Activated T-helper 1 cell treated with Interleukin-2 at 50 U/mL for 16 hours (primary cell): ENCODE data around the gene SHOC1.
"Not testable (repeated sequence)": the region's sequence is repeated elsewhere in the genome, so short reads cannot be mapped to it uniquely, and the experiment has no call there.

Experiments used
- DNase-seq: peaks from one replicate; pipeline ENCODE4 v3.0.0-alpha.2; 2020; ENCODE audit warnings: low read depth

SHOC1 gene

GRCh38 chr9:111805262-111805661 lies 10.5 kb upstream of the SHOC1 start:
- DNase-seq = no peak

DNA sequence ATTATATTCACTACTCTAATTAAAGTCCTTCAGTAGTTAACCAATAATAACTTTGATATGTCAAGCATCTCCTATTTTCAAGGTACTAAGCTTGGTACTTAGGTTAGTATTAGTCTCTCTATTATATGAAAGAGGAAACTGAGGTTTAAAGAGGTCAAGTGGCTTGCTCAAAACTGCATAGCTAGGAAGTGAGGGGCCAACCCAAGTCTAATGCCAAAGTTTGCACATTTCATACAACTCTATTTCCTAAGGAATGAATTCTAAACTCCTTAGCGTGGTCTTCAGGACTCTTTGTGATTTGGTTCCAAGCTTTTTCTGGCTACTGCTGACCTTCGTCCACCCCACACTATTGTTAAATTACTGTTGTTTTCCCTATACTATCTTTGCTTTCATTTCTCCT lies 9.9 kb upstream of the SHOC1 start:
- DNase-seq = no peak

DNA sequence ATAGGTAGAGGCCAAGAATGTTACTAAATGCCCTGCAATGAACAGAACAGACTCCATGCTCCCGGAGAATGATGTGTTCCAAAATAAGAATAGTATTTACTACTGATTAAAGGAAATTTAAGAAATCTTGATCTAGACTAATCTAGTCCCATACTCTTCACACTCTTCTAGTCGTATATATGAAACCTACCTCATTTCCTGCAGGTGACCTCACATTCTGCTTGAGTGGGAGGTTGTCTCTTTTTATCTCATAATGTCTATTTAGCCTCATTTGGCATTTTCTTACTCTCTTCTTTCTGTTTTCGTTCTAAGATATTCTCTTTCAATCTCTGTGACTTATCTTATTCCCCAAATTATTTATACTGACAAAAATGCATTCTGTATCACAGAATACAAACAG lies 9.2 kb upstream of the SHOC1 start:
- no peak for DNase-seq

DNA sequence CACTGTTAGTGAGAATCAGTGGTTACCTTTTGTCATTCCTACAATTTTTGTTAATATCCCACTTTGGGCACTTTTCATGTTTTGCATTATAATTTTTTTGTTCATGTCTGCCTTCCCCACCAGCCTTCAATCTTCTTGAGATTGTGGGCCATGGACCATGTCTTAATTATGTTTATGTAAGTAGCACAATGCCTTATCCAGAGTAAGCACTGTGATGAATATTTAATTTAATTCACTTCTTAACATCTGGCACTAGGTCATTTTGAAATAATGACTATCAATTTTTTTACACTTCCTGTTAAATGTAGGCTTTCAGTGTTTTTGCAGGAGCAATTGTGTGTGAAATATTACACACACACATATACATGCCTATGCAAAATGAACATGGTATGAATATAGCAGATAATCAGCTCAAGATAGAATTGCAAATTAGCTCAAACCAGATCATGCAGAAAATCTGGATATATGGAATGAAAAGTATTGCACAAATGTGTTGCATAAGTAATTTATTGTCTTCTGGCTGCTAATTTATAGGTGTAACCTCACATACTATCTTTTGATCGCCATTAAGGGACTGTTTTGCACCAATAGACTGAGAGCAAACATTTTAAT lies 5.3 kb upstream of the SHOC1 start:
- no peak for DNase-seq

- no peak for DNase-seq
Observed at GRCh38 chr9:111799506-111799905, 4.8 kb upstream of the SHOC1 start.

- no peak for DNase-seq
Observed at GRCh38 chr9:111798786-111799185, 4.0 kb upstream of the SHOC1 start.

GRCh38 chr9:111795557-111795839 lies 761 bp upstream of the SHOC1 start:
- DNase-seq = no peak

DNA sequence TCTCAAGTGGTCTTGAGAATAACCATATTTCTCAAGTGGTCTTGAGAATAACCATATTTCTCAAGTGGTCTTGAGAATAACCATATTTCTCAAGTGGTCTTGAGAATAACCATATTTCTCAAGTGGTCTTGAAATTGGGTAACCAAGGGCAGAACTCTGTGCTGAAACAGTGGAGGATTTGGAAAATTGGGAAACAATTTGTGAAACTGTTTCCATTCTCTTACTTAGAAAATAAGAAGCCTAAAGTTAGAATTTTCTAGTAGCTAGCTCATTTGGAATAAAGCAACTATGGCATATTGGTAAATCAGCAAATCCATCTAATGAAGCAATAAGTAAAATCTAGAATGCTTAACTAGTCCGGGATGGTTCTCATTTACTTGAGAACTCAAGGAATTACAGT lies 2.9 kb downstream of the SHOC1 start:
- DNase-seq = not testable (repeated sequence)

GRCh38 chr9:111789881-111790280 lies 4.9 kb downstream of the SHOC1 start:
- no peak for DNase-seq

DNA sequence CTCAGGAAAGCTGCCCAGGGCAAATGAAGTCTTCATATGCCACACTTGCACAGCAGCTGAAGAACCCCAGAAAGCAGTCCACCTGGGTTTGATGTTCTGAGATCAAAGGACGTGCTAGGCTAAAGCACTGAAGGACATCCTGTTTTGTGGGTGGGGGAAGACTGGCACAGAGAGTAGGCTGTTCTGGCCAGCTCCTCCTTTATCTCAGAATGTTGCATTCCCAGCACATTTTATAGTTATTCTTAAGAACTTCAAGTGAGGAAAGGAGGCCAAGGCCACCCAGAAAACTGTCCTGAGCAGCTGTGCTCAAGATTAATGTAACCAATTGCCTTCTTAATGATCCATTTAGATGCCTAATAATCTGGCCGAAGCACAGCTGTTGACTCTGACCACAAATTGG lies 10.9 kb downstream of the SHOC1 start:
- no peak for DNase-seq

DNA sequence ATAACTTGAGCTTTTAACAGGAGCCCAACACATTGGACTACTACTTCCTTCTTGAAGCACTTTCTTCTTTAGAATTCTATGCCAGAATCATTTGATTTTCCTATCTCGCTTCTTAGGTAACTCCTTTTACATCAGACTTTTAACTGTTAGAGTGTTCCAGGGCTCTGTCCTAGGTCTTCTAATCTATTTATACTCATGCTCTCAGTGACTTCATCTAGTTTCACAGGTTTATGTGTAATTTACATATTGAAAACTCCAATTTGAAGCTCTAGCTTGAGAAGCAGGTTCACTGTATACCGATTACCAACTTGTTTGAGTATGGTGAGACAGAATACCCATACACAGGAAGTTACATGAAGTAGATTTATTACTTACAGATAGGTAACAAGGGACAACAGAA lies 11.3 kb downstream of the SHOC1 start:
- DNase-seq = no peak

- no peak for DNase-seq
Observed at GRCh38 chr9:111766066-111766465, 28.7 kb downstream of the SHOC1 start.

DNA sequence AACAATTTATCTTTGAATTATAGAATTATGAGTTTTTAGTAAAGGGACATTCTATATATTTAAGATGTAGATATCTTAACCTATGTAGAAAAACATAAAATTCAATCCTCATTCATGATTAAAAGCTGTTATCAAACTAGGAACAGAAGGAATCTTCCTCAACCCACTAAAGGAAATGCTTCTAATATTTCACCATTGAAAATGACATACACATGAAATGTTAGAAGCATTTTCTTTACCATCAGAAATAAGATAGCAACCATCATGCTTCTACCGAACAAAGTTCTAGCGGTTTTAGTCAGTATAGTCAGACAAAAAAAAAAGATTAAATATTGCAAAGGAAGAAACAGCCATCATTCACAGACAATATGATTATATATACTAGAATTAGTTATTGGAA lies 32.2 kb downstream of the SHOC1 start:
- no peak for DNase-seq

- no peak for DNase-seq
Observed at GRCh38 chr9:111759762-111760639, 34.7 kb downstream of the SHOC1 start.

DNA sequence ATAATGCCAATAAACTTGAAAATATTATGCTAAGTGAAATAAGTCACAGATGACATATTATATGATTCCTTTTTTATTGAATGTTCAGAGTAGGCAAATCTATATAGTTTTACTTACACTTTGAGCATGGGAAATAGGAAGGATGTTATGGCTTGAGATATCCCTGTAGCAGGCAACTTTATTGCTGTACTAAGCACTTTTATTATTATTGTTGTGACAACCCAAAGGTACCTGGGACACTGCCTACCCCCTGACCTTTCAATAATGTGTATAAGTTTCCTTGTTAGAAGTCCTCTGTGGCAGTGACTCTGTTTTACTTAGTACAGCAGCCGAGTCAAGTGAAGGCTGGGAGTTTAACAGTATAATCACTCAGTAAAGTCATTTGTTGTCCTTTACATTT lies 39.9 kb downstream of the SHOC1 start:
- no peak for DNase-seq

DNA sequence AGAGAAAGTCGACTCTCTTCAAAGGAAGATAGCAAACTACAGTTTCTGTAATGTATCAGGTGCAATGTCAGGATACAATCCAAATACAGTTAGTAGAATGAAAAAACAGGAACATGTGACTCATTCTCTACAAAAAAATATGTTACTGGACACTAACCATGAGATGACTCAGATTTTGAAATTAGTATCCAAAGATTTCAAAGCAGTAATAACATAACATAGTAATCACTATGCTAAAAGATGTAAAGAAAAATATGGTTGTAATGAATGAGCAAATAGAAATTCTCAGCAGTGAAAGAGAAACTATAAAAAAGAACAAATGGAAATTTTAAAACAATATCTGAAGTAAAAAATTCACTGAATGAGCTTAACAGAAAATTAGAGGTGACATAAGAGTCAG lies 42.3 kb downstream of the SHOC1 start:
- no peak for DNase-seq
